ENCODE data around the gene ITGB6.
"Not testable (repeated sequence)": the region's sequence is repeated elsewhere in the genome, so short reads cannot be mapped to it uniquely, and the experiment has no call there.

GRCh38 chr2:160180690-160181089, 19.4 kb downstream of the ITGB6 start:
- TF ChIP-seq CTCF, POLR2A (IDR thresholded peaks at IDR 0.05): not testable (repeated sequence)

All from uterus (tissue), 2 donors.